K562 (cell line): ENCODE results near the gene MT1A. TPM values are rescaled to one million over a fixed set of nuclear protein-coding genes. Genes with fewer than 3 reads are reported as not detected.

ENCODE experiments used
- ATAC-seq: fragments of 200-7000 bp; cut with Tn5 transposase; 3 replicates; pipeline ENCODE4 v1.9.1; 2020; ENCODE audit warnings: moderate library complexity
- BruUV-seq: library from RNA; stranded (reverse); fragments of 400-500 nt; replicated peaks from 2 replicates; lab custom pipeline; 2021; lab: Mats Ljungman, UMichigan
- CTCF ChIA-PET: fragments of 300-600 bp; formaldehyde crosslinking; extraction: SDS; loops from one replicate; lab custom pipeline; 2021; ENCODE audit warnings: low intra/inter-chr PET ratio; lab: Yijun Ruan, JAX
- POLR2A ChIA-PET: fragments of 300-600, 350-650 bp; sonication (Branson Sonifier 250); formaldehyde crosslinking; extraction: SDS; loops from one replicate; lab custom pipeline; 2021; ENCODE audit warnings: antibody characterized with exemption, inconsistent platforms; lab: Yijun Ruan, JAX
- DNase-seq, 4 experiments: peaks; one replicate each; pipeline versions ENCODE4 v3.0.0 to v3.0.0-alpha.2; 2011 to 2018; ENCODE audit warnings: low spot score in 3 of 4, mixed read lengths in 3 of 4; ENCODE audit errors: extremely low read depth in 1 of 4
- FAIRE-seq: peaks from 2 replicates; lab custom pipeline; 2011; peaks lifted over from hg19 to GRCh38; lab: Jason Lieb, UNC
- H2AFZ ChIP-seq: 2 replicates; pipeline ENCODE4 v1.6.0; 2011; ENCODE audit warnings: low read depth, low read length, control low read depth, inconsistent platforms
- H3K27ac ChIP-seq: fragments of 200-600 bp; 3 replicates; pipeline ENCODE4 v1.8.0; 2011; ENCODE audit warnings: low read depth, mild to moderate bottlenecking, control low read depth, inconsistent platforms, low read length, moderate library complexity, mixed read lengths; ENCODE audit errors: extremely low read depth
- H3K27me3 ChIP-seq, 2 experiments: fragments of 300-600 bp in 1 of 2; 2 replicates in 1 of 2; 3 replicates in 1 of 2; pipeline versions ENCODE4 v1.6.0 to v1.8.0; 2011; ENCODE audit warnings: inconsistent platforms in 2 of 2, low read length in 2 of 2, mild to moderate bottlenecking in 1 of 2, mixed read lengths in 1 of 2, moderate library complexity in 1 of 2; ENCODE audit not compliant: control insufficient read depth in 2 of 2, insufficient read depth in 2 of 2
- H3K36me3 ChIP-seq: fragments of 300-600 bp; 3 replicates; pipeline ENCODE4 v1.8.0; 2011; ENCODE audit warnings: mild to moderate bottlenecking, low read length, inconsistent platforms; ENCODE audit not compliant: control insufficient read depth, insufficient read depth
- H3K4me1 ChIP-seq, 2 experiments: fragments of 200-600 bp in 1 of 2; replicated peaks in 1 of 2; 2 replicates in 1 of 2; 3 replicates in 1 of 2; pipeline versions ENCODE4 v1.5.1 to v1.8.0; 2011; ENCODE audit warnings: inconsistent platforms in 2 of 2, low read length in 2 of 2, mild to moderate bottlenecking in 1 of 2, mixed read lengths in 1 of 2, moderate library complexity in 1 of 2; ENCODE audit not compliant: control insufficient read depth in 2 of 2, insufficient read depth in 2 of 2
- H3K4me2 ChIP-seq: 2 replicates; pipeline ENCODE4 v1.6.1; 2011; ENCODE audit warnings: low read length, control low read depth, inconsistent platforms, mixed read lengths; ENCODE audit not compliant: insufficient read depth
- H3K4me3 ChIP-seq: fragments of 200-600 bp; sonication (generic), shearing (Covaris generic); 2 replicates; pipeline ENCODE4 v1.5.1; 2016; ENCODE audit warnings: control low read depth, inconsistent platforms
- H3K79me2 ChIP-seq: fragments of 200-600 bp; 3 replicates; pipeline ENCODE4 v1.8.0; 2011; ENCODE audit warnings: low read length, inconsistent platforms; ENCODE audit not compliant: control insufficient read depth, insufficient read depth
- H3K9ac ChIP-seq, 2 experiments: 2 replicates each; pipeline versions ENCODE4 v1.6.0 to v1.6.1; 2011; ENCODE audit warnings: low read depth in 2 of 2, low read length in 2 of 2, control low read depth in 1 of 2, inconsistent platforms in 1 of 2, mild to moderate bottlenecking in 1 of 2, mixed read lengths in 1 of 2; ENCODE audit not compliant: insufficient read depth in 1 of 2
- H3K9me1 ChIP-seq: one replicate; pipeline ENCODE4 v1.6.0; 2011; ENCODE audit warnings: inconsistent platforms, mild to moderate bottlenecking, low read length, moderate library complexity; ENCODE audit not compliant: control insufficient read depth, insufficient read depth
- H3K9me3 ChIP-seq: replicated peaks from 2 replicates; pipeline ENCODE4 v1.5.1; 2011; ENCODE audit warnings: low read depth, low read length, inconsistent platforms; ENCODE audit not compliant: control insufficient read depth, insufficient read depth
- H4K20me1 ChIP-seq: replicated peaks from 2 replicates; pipeline ENCODE4 v1.6.1; 2011; ENCODE audit warnings: low read length, inconsistent platforms, mixed read lengths; ENCODE audit not compliant: control insufficient read depth, insufficient read depth
- HCFC1 ChIP-seq: IDR thresholded peaks from 2 replicates; pipeline ENCODE4 v1.6.1; 2012; ENCODE audit warnings: low read depth, low read length, improper control_type of control experiment
- WGBS: fragments of 100-300 bp; shearing (Covaris generic); methylation state at CpG from one replicate; pipeline ENCODE4 v1.1.6; 2016; ENCODE audit warnings: low coverage, mixed read lengths; ENCODE audit not compliant: insufficient coverage; ENCODE audit errors: missing lambda C conversion rate; 5-methylcytosine and 5-hydroxymethylcytosine counted together
- in situ Hi-C: fragments of 300-500 bp; cut with MboI; formaldehyde crosslinking; loops from 4 replicates; pipeline ENCODE4 v1.15.0; 2018; ENCODE audit warnings: inconsistent platforms, mixed read lengths
- intact Hi-C: fragments of 100-400 bp; cut with micrococcal nuclease; formaldehyde crosslinking; loops from 2 replicates; pipeline ENCODE4 v1.14.2; 2022
- polyA plus RNA-seq, 8 experiments: library from polyadenylated mRNA; depleted of rRNA in 4 of 8; stranded (reverse) in 5 of 8; unstranded in 3 of 8; fragments of >200 nt; fragmentation: Nextera tagmentation in 2 of 8; fragmentation: Illumina TruSeq in 1 of 8; extraction: Ambion mirVana in 2 of 8; extraction: Trizol in 1 of 8; gene quantifications; 2 replicates each; pipeline versions ENCODE4 v1.2.1 to v1.2.3, GENCODE V29; 2011 to 2014; ENCODE audit warnings: inconsistent platforms in 1 of 8, missing spikeins in 1 of 8
- total RNA-seq, 7 experiments: library from RNA; depleted of rRNA in 6 of 7; stranded (reverse); fragments of >200 nt in 6 of 7; fragmentation: Illumina TruSeq in 2 of 7; extraction: Trizol in 2 of 7; gene quantifications; 2 replicates each; pipeline versions ENCODE4 v1.2.1 to v1.2.3, GENCODE V29; 2011 to 2021; ENCODE audit warnings: low replicate concordance in 1 of 7
- TF ChIP-seq, protein P1 (sequence below): IDR thresholded peaks from 2 replicates; pipeline ENCODE4 v1.6.1; 2014; ENCODE audit warnings: antibody characterized with exemption
- TF ChIP-seq, protein P2 (sequence below): fragments of 250-450 bp; sonication (Bioruptor Pico); IDR thresholded peaks from 2 replicates; pipeline ENCODE4 v1.4.0; 2020; ENCODE audit warnings: mild to moderate bottlenecking, moderate library complexity

MT1A gene
- total and polyA plus RNA-seq, 9 of the 15 experiments (the other 6 are each of a cell fraction or from before 2014, with no cell fraction given): 0.23 TPM; not detected in 8

DNA sequence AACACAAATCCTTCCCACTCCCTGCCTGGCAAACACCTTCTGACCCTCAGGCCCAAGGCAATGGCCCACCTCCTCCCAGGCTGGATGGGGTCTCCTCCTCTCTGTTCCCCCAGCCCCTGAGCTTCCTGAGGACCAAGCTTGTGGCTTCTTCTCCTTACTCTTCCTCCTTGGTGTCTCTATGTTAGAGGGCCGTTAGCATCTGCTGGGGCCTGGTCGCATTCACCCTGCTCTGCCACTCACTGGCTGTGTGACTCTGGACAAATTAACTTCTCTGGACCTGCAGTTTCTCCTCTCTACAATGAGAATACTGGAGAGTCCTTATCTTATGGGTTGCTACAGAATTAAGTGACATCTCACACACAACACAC is 30.8 kb upstream of the MT1A start:
- H2AFZ ChIP-seq: peak overlapping the region; percentile 98
- H3K9ac ChIP-seq: peak overlapping the region in 1 of 2 experiments; percentile 69; a peak in 2 of 4 replicates
- POLR2A ChIA-PET: no interaction called here
- in situ Hi-C loops: no loop called here
- no peaks in the 10 kb centered on the region for H3K79me2 ChIP-seq
- no peaks in the 10 kb centered on the region for H3K27me3 ChIP-seq
- no peaks in the 10 kb centered on the region for H4K20me1 ChIP-seq
- H3K9me3 ChIP-seq: no peaks in the 10 kb centered on the region
- H3K4me1 ChIP-seq: peaks cover 27 to 29% of the 10 kb centered on the region in 2 experiments
- H3K9me1 ChIP-seq: no peaks in the 10 kb centered on the region
- FAIRE-seq: no peak
- peak overlapping the region; percentile 47; the same call in 1 of the 2 replicates for H3K4me3 ChIP-seq
- no peak for ATAC-seq
- H3K36me3 ChIP-seq: no peaks in the 10 kb centered on the region
- 94% methylated on average over 2 of the region's 2 CpGs for WGBS
- peak overlapping the region; percentile 78 for H3K4me2 ChIP-seq
- intact Hi-C loops: loop anchor here (1.0 kb wide), 1 partner anchor 95 kb away; no protein-coding TSS in a partner anchor
- TF ChIP-seq, protein P1, sequence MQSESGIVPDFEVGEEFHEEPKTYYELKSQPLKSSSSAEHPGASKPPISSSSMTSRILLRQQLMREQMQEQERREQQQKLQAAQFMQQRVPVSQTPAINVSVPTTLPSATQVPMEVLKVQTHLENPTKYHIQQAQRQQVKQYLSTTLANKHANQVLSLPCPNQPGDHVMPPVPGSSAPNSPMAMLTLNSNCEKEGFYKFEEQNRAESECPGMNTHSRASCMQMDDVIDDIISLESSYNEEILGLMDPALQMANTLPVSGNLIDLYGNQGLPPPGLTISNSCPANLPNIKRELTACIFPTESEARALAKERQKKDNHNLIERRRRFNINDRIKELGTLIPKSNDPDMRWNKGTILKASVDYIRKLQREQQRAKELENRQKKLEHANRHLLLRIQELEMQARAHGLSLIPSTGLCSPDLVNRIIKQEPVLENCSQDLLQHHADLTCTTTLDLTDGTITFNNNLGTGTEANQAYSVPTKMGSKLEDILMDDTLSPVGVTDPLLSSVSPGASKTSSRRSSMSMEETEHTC: no peak
- TF ChIP-seq HCFC1: no peak
- TF ChIP-seq, protein P2, sequence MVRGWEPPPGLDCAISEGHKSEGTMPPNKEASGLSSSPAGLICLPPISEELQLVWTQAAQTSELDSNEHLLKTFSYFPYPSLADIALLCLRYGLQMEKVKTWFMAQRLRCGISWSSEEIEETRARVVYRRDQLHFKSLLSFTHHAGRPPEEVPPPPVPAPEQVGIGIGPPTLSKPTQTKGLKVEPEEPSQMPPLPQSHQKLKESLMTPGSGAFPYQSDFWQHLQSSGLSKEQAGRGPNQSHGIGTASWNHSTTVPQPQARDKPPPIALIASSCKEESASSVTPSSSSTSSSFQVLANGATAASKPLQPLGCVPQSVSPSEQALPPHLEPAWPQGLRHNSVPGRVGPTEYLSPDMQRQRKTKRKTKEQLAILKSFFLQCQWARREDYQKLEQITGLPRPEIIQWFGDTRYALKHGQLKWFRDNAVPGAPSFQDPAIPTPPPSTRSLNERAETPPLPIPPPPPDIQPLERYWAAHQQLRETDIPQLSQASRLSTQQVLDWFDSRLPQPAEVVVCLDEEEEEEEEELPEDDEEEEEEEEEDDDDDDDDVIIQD: no peak
- CTCF ChIA-PET: no interaction called here
- TSS peak; percentile 88 for BruUV-seq
- peak overlapping the region; percentile 86 for H3K27ac ChIP-seq
- no peak for DNase-seq
